Rectal smooth muscle tissue (tissue), 1 donor: ENCODE data around the gene CXXC5.

Source experiments
- H3K27ac ChIP-seq: one replicate; pipeline ENCODE4 v1.7.0; 2013; ENCODE audit warnings: low read depth, low read length, inconsistent platforms
- H3K27me3 ChIP-seq: one replicate; pipeline ENCODE4 v1.7.0; 2013; ENCODE audit warnings: low read length; ENCODE audit not compliant: control insufficient read depth, insufficient read depth
- H3K36me3 ChIP-seq: one replicate; pipeline ENCODE4 v1.7.0; 2013; ENCODE audit warnings: low read length; ENCODE audit not compliant: control insufficient read depth, insufficient read depth
- H3K4me1 ChIP-seq: one replicate; pipeline ENCODE4 v1.7.0; 2013; ENCODE audit warnings: low read length; ENCODE audit not compliant: control insufficient read depth, insufficient read depth
- H3K4me3 ChIP-seq: one replicate; pipeline ENCODE4 v1.7.0; 2013; ENCODE audit warnings: low read length
- H3K9ac ChIP-seq: one replicate; pipeline ENCODE4 v1.7.0; 2013; ENCODE audit warnings: low read length

The CXXC5 gene

GRCh38 chr5:139633295-139634027 is 14.7 kb upstream of the CXXC5 start:
- H3K9ac ChIP-seq = no peak overlapping the region
- peaks cover 10% of the 10 kb centered on the region for H3K4me1 ChIP-seq
- H3K36me3 ChIP-seq = no peaks in the 10 kb centered on the region
- H3K27ac ChIP-seq = no peak overlapping the region
- H3K27me3 ChIP-seq = no peaks in the 10 kb centered on the region
- H3K4me3 ChIP-seq = no peak overlapping the region

GRCh38 chr5:139634028-139634325 is 14.2 kb upstream of the CXXC5 start:
- peaks cover 13% of the 10 kb centered on the region for H3K4me1 ChIP-seq
- H3K36me3 ChIP-seq = no peaks in the 10 kb centered on the region
- H3K27me3 ChIP-seq = no peaks in the 10 kb centered on the region
- H3K27ac ChIP-seq = no peak overlapping the region
- no peak overlapping the region for H3K4me3 ChIP-seq
- H3K9ac ChIP-seq = no peak overlapping the region

- no peaks in the 10 kb centered on the region for H3K36me3 ChIP-seq
- H3K9ac ChIP-seq = no peak overlapping the region
- H3K4me3 ChIP-seq = no peak overlapping the region
- H3K27ac ChIP-seq = no peak overlapping the region
- H3K4me1 ChIP-seq = peaks cover 13% of the 10 kb centered on the region
- no peaks in the 10 kb centered on the region for H3K27me3 ChIP-seq
Observed at GRCh38 chr5:139634541-139634940, 13.6 kb upstream of the CXXC5 start.

GRCh38 chr5:139635191-139635590 is 13.0 kb upstream of the CXXC5 start:
- no peaks in the 10 kb centered on the region for H3K27me3 ChIP-seq
- no peak overlapping the region for H3K4me3 ChIP-seq
- H3K27ac ChIP-seq = no peak overlapping the region
- H3K4me1 ChIP-seq = peaks cover 13% of the 10 kb centered on the region
- no peaks in the 10 kb centered on the region for H3K36me3 ChIP-seq
- H3K9ac ChIP-seq = no peak overlapping the region

- H3K36me3 ChIP-seq = no peaks in the 10 kb centered on the region
- no peak overlapping the region for H3K4me3 ChIP-seq
- no peak overlapping the region for H3K27ac ChIP-seq
- no peaks in the 10 kb centered on the region for H3K27me3 ChIP-seq
- no peak overlapping the region for H3K9ac ChIP-seq
- H3K4me1 ChIP-seq = peaks cover 13% of the 10 kb centered on the region
Observed at GRCh38 chr5:139635606-139636206, 12.4 kb upstream of the CXXC5 start.

GRCh38 chr5:139636207-139636792 is 11.8 kb upstream of the CXXC5 start:
- Histone ChIP-seq H3K36me3 (no peaks in the 10 kb centered on the region), H3K27me3 (no peaks in the 10 kb centered on the region), H3K4me1 (peaks cover 13% of the 10 kb centered on the region), H3K4me3 (peak overlapping the region; percentile 66), H3K27ac (no peak overlapping the region), H3K9ac (no peak overlapping the region)

GRCh38 chr5:139636975-139637408 is 11.2 kb upstream of the CXXC5 start:
- Histone ChIP-seq H3K4me1 (peaks cover 13% of the 10 kb centered on the region), H3K9ac (peak overlapping the region; percentile 34)

GRCh38 chr5:139637438-139638089 is 10.6 kb upstream of the CXXC5 start:
- Histone ChIP-seq H3K9ac (no peak overlapping the region), H3K4me1 (peaks cover 13% of the 10 kb centered on the region), H3K27me3 (no peaks in the 10 kb centered on the region), H3K36me3 (no peaks in the 10 kb centered on the region), H3K27ac (peak overlapping the region; percentile 82), H3K4me3 (peak overlapping the region; percentile 70)

More at GRCh38 chr5:139636975-139637408, 11.2 kb upstream of the CXXC5 start:
- Histone ChIP-seq H3K27me3 (no peaks in the 10 kb centered on the region), H3K4me3 (peak overlapping the region; percentile 66), H3K27ac (no peak overlapping the region), H3K36me3 (no peaks in the 10 kb centered on the region)

- Histone ChIP-seq H3K9ac (no peak overlapping the region), H3K27ac (peak overlapping the region; percentile 82), H3K4me3 (peak overlapping the region; percentile 70), H3K4me1 (peaks cover 13% of the 10 kb centered on the region), H3K36me3 (no peaks in the 10 kb centered on the region), H3K27me3 (no peaks in the 10 kb centered on the region)
Observed at GRCh38 chr5:139638090-139638735, 9.9 kb upstream of the CXXC5 start.

GRCh38 chr5:139638736-139639618 is 9.2 kb upstream of the CXXC5 start:
- H3K36me3 ChIP-seq = no peaks in the 10 kb centered on the region
- H3K27ac ChIP-seq = peak overlapping the region; percentile 82
- H3K27me3 ChIP-seq = no peaks in the 10 kb centered on the region
- H3K9ac ChIP-seq = no peak overlapping the region
- peak overlapping the region; percentile 70 for H3K4me3 ChIP-seq
- peaks cover 13% of the 10 kb centered on the region for H3K4me1 ChIP-seq

- H3K27ac ChIP-seq = no peak overlapping the region
- H3K4me3 ChIP-seq = no peak overlapping the region
- H3K4me1 ChIP-seq = peaks cover 13% of the 10 kb centered on the region
- no peaks in the 10 kb centered on the region for H3K27me3 ChIP-seq
- no peak overlapping the region for H3K9ac ChIP-seq
- no peaks in the 10 kb centered on the region for H3K36me3 ChIP-seq
Observed at GRCh38 chr5:139639619-139640380, 8.3 kb upstream of the CXXC5 start.
